Body of pancreas (tissue), 4 donors: ENCODE data around the gene ING4.

Experiments used
- CTCF ChIP-seq, 7 experiments: fragments of 450-650 bp in 4 of 7; fragments of 200-600 bp in 3 of 7; sonication (generic) in 3 of 7; IDR thresholded peaks; one replicate each; pipeline ENCODE4 v1.5.1; 2016 to 2019; ENCODE audit warnings: antibody characterized with exemption in 7 of 7
- POLR2A ChIP-seq, 3 donors: fragments of 450-650 bp; IDR thresholded peaks; one replicate each; pipeline ENCODE4 v1.6.1; 2016; ENCODE audit warnings: antibody characterized with exemption in 3 of 3, mild to moderate bottlenecking in 2 of 3

DNA sequence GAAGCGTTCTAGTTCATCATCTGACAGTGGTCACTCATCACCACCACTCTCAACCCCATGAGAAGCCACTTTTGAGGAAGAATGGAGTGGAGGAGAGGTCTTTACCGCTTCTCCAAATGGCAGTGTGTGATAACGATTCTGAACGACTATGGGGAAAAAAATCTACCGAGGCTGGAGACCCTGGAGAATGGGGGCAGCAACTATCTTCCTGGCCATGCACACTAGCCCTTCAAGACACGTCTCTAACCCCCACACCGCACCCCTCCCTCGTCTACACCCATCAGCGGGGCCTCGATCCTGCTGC lies 365 bp downstream of the ING4 start:
- no peak for TF ChIP-seq CTCF (IDR thresholded peaks at IDR 0.05)
- no peak for TF ChIP-seq POLR2A (IDR thresholded peaks at IDR 0.05)
